NCI-H69 (cell line): ENCODE measurements around the gene KLRB1.
"Not testable (repeated sequence)": the region's sequence is repeated elsewhere in the genome, so short reads cannot be mapped to it uniquely, and the experiment has no call there.

ENCODE experiments used
- DNase-seq: peaks from one replicate; lab custom pipeline; 2025; lab: John Stamatoyannopoulos, UW

The KLRB1 gene

DNA sequence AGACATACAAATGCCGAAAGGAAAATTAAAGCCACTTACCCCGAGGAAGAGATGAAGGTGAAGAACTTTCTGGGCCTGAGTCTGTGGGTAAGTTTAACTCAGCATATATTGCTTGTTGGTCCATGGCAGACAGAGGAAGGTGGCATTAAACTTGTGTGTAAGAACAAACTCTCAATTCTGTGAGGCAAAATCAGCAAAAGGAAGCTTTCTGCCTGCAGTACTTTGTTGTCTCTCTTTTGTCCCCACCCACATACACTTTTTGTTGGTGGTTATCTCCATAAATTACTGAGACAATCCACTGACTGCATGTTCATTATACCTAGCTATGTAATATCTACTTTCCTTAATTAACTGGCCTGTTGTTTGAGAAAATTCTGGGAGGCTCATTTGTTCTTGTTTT, at the start of gene KLRB1:
Gene KLRB1, minus strand, starts transcription at position 201 of the 400 bp plus-strand sequence. Its CDS starts 77 bp downstream, at position 124.
- DNase-seq: no peak

- no peak for DNase-seq
These were observed 43.6 kb upstream of the KLRB1 start for GRCh38 chr12:9651265-9651729.

GRCh38 chr12:9650151-9650576, 42.4 kb upstream of the KLRB1 start:
- DNase-seq: no peak

GRCh38 chr12:9649532-9649940, 41.8 kb upstream of the KLRB1 start:
- peak; percentile 15 for DNase-seq

DNA sequence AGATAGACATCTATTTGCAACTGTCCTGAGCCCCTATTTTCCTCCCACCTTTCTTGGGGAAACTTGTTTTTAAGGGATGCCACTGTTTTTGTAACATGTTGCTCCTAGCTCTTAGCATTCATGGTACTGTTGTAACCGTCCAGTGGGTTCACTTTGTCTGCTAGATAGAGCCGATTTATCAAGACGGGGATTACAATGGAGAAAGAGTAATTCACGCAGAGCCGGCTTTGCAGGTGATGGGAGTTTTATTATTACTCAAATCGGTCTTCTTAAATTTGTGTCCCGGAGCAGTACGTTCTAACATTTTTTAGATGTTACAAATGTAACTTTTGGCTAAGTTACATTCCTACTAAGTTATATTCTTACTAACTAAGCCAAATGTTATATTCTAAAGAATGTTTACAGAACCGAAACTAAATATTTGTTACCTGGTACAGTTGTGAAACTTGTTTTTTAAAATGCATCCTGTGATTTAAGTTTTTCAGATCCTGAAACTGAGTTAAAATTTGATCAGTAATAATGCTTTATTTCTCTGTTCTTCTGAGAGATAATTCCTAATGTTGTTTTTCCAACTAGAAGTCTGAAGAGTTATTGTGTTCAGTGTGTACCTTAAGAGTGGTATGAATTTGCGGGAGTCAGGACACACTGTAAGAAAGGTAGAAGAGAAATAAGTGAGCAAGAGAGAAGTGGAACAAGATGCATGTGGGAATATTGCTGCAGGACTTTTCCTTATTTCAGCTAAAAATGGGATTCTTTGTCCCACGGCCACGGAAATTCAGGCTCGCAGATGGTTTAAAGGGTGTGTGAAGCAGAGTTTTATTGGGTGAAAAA, 41.2 kb upstream of the KLRB1 start:
- DNase-seq: peak; percentile 26

DNA sequence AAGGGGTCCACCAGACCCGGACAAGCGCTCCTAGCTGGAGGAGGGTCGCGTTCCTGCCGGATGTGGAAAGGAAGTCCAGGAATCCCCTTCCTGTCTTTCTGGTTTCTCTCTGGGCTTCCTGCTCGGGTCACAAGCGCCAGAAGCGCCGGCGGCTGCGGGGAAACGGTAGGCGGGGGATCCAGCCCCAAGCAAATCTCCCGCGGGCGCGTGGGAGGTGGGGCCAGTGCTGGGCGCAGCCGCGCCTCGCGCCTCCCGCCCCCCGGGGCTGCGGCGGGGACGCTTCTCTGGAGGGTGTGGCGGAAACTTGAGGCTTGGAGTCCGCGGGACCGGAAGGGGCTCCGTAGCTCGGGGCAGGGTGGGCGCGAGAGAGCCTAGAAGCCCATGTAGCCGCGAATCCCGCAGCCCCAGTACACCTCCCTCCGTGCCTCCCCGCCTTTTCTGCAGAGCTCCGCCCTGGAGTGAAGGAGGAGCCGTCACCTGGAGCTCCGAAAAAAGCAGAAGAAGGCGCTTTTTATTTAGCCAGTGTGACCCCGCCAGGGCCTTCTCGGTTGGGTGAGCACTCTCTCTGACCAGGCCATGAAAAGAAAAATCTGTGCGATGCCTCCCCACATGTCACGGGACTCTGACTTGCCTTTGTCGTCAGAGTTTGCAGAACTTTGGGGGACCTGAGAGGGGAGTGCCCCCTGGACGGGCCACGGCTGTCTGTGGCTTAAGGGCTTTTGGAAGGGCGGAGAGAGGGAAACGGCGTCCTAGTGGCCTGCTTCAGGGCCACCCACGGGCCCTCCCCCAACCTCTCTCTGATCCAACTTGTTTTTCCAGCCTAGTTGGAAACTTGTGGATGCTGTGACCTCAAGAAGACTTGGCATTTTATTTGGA, 40.3 kb upstream of the KLRB1 start:
- DNase-seq: peak; percentile 95

DNA sequence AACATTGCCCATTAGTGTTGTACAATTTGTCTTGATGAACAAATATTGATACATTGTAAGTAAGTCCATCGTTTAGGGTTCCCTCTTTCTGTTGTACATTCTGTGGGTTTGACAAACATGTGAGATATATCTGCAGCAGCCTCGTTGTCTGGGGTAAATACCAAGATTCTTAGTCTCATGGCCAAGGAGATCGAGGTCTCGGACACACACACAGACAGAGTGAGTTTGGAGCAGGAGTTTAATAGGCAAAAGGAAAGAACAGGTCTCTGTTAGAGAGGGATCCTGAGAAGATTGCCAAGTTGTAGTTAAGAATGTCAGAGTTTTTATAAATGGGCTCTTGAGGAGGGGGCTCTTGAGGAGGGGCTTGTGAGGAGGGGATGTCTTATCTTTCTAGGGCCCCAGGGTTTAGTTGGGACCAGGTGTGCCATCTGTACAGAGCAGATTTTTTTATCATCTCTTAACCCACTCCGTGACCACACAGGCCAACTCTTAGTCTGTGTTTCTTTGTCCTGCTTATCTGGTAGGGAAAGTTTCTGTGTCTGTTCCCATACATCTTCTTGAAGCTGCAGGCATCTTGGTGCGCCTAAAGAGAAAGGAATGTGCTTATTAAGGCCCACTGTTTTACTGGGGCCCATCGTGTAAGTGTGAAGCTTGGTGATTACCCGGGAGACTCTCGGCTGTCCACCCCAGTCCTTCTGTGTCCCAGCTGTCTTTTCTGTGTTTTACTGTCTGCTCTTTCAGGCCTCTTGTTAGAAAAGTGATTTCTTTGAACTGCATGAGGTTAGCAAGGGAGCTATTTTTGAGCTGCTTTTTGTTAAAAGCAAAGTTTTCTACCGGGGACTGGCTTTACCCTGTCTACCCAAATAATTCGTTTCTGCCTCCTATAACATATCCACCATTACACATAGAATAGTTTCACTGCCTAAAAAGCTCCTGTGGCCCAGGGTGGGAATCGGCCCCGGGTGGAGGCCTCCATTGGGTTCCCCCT, 39.4 kb upstream of the KLRB1 start:
- no peak for DNase-seq

GRCh38 chr12:9644985-9645551, 37.4 kb upstream of the KLRB1 start:
- not testable (repeated sequence) for DNase-seq

- no peak for DNase-seq
These were observed 35.5 kb upstream of the KLRB1 start for GRCh38 chr12:9643266-9643660.

- no peak for DNase-seq
These were observed 35.0 kb upstream of the KLRB1 start for GRCh38 chr12:9642606-9643265.

DNA sequence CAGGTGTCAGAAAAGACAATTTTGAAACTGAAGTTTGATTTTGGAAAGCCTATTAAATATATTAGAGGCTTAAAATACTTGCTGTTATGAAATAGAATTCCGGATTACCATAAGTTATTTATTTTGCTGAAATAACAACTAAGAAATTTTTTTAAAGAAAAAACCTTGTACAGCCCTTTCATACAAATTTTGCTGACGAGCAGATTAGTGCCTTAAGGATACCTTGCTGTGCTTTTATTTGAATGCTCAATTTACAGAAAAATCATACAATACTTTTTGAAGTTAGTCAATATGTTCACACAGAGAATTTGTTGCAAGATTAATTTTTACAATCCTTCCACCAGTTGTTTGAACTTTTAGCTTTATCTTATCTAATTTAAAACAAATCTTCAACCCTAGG, 32.3 kb upstream of the KLRB1 start:
- DNase-seq: no peak

- DNase-seq: peak; percentile 37
These were observed 29.1 kb upstream of the KLRB1 start for GRCh38 chr12:9636851-9637206.

- DNase-seq: no peak
These were observed 28.6 kb upstream of the KLRB1 start for GRCh38 chr12:9636150-9636850.

DNA sequence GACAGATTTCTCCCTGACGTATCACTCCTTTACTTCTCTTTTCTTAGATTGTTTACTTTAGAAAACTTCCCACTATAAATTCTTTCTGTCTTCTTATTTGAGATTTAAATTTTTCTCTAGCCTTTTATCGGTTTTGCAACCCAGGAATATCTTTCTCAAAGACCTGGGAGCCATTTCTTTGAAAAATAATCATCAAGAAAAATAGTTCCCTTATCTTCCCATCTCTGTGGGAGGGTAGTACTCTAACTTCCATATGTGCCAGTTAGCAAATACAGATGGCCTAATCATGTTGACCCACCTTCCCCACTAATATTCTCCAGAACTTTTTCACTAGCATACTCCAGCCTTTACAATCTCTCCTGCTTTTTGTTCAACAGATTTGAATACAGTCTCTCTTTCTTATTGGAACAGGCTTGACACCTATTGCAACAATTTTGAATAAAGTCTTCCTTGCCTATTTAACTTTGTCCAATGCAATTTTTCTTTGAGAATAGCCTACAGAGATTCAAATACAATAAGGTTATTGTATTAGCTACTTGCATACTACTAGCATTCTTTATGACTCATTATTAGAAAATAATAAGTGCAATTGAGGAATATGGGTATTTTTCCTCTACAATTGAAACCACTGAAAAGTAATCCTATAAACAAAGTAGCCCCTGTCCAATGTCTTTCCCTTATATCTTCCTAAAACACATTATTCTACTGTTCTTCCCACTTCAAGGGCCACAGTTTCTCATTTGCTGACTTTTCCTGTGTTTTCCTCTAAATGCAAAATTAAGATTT, 27.4 kb upstream of the KLRB1 start:
- DNase-seq: no peak

DNA sequence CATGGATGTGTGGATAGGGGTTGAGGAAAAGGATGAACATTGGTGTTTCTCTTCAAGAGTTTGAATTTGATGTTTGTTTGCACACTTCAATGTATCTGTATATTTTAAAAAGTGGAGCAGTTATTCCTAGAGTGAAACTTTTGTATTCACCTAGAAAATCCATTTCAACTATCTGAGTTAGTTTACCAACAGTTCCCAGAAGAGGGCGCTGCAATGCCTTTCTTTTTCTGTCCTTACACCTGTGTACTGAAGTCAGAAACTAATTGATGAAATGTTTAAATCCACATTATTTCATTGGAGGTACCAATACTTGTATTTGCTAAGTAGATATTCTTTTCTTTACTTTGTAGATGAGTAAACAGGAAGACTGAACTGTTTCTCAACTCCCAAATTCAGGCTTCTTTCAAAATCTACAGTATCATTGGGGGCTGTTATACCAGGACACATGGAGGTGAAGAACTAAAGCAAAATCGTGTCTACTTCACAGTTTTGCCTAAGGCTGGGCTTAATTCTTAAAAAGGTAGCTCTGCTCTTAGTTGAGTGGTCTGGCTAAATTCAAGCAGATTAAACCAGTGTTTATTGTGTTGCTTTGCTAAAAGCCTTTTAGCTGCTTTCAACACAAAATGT, 26.6 kb upstream of the KLRB1 start:
- DNase-seq: peak; percentile 62

DNA sequence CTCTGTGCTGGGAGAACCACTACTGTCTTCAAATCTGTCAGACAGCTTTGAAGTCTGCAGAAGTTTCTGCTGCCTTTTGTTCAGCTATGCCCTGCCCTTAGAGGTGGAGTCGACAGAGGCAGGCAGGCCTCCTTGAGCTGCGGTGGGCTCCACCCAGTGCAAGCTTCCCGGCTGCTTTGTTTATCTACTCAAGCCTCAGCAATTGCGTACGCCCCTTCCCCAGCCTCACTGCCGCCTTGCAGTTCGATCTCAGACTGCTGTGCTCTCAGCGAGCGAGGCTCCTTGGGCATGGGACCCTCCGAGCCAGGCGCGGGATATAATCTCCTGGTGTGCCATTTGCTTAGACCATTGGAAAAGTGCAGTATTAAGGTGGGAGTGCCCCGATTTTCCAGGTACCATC, 25.1 kb upstream of the KLRB1 start:
- DNase-seq: no peak

- no peak for DNase-seq
These were observed 19.1 kb upstream of the KLRB1 start for GRCh38 chr12:9626821-9627220.

DNA sequence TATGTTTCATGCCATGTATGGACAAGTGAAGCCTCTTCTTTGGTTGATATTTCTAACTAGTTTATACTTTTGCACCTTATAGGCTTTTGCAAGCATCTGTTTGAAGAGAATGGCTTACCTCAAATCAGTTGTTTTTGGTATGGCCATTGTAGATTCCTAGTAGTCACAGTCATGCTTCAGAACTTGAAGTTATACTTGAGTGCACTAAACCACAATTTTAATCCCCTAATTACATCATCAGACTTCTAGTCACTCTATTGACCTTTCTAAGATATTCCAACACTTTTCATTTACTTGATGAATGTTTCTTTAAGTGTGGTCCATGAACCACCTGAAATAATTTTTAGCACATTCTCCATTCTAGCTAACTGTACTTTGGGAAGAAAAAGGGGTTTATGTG, 18.6 kb upstream of the KLRB1 start:
- DNase-seq: no peak

- no peak for DNase-seq
These were observed 17.3 kb upstream of the KLRB1 start for GRCh38 chr12:9625019-9625418.
